GM12892 (cell line): ENCODE results near the gene BRINP1.

Experiments used
- POLR2A ChIP-seq: IDR thresholded peaks from 2 replicates; pipeline ENCODE4 v1.6.1; 2011; ENCODE audit warnings: low read depth, low read length, control low read depth
- POLR2AphosphoS5 ChIP-seq: IDR thresholded peaks from 2 replicates; pipeline ENCODE4 v1.6.1; 2011; ENCODE audit warnings: low read depth, low read length, control low read depth

GRCh38 chr9:119368179-119368578 is 1.1 kb downstream of the BRINP1 start:
- no peak for TF ChIP-seq POLR2A
- TF ChIP-seq POLR2AphosphoS5, result no peak
